Common myeloid progenitor, CD34-positive (primary cell): ENCODE data around the gene CDC14A.
"Not testable (repeated sequence)": the region's sequence is repeated elsewhere in the genome, so short reads cannot be mapped to it uniquely, and the experiment has no call there.

ENCODE experiments used
- CTCF ChIA-PET: fragments of 350-600 bp; sonication (Branson Sonifier 250); formaldehyde crosslinking; loops from one replicate; lab custom pipeline; 2021; ENCODE audit warnings: antibody characterized with exemption; lab: Charles Lee
- POLR2A ChIA-PET: fragments of 350-600 bp; sonication (Branson Sonifier 250); formaldehyde crosslinking; loops from one replicate; lab custom pipeline; 2021; ENCODE audit warnings: antibody characterized with exemption; lab: Charles Lee
- DNase-seq, 3 donors: peaks; one replicate each; pipeline versions ENCODE4 v3.0.0 to v3.0.0-alpha.2; 2013
- H3K27ac ChIP-seq, 2 experiments: 1 replicate in 1 of 2; 2 replicates in 1 of 2; pipeline ENCODE4 v1.7.0; 2013; ENCODE audit warnings: inconsistent platforms in 2 of 2, low read length in 2 of 2, mild to moderate bottlenecking in 2 of 2, low read depth in 1 of 2, moderate library complexity in 1 of 2; ENCODE audit not compliant: severe bottlenecking in 2 of 2, insufficient read depth in 1 of 2, poor library complexity in 1 of 2
- H3K27me3 ChIP-seq, 5 experiments: replicated peaks in 2 of 5; 1 replicate in 3 of 5; 2 replicates in 2 of 5; pipeline versions ENCODE4 v1.6.1 to v1.7.0; 2013; ENCODE audit warnings: low read length in 4 of 5, mild to moderate bottlenecking in 2 of 5, moderate library complexity in 2 of 5, inconsistent platforms in 1 of 5; ENCODE audit not compliant: insufficient read depth in 5 of 5, control insufficient read depth in 4 of 5
- H3K36me3 ChIP-seq, 4 experiments: 1 replicate in 2 of 4; 2 replicates in 2 of 4; pipeline versions ENCODE4 v1.6.1 to v1.7.0; 2013; ENCODE audit warnings: low read length in 3 of 4, control low read depth in 1 of 4, mild to moderate bottlenecking in 1 of 4; ENCODE audit not compliant: control insufficient read depth in 4 of 4, insufficient read depth in 4 of 4
- H3K4me1 ChIP-seq, 4 experiments: 1 replicate in 3 of 4; 2 replicates in 1 of 4; pipeline versions ENCODE4 v1.6.1 to v1.7.1; 2013; ENCODE audit warnings: low read length in 3 of 4, mild to moderate bottlenecking in 3 of 4, control low read depth in 1 of 4, inconsistent platforms in 1 of 4, moderate library complexity in 1 of 4; ENCODE audit not compliant: control insufficient read depth in 4 of 4, insufficient read depth in 4 of 4; ENCODE audit errors: control extremely low read depth in 1 of 4
- H3K4me3 ChIP-seq, 7 experiments: 1 replicate in 4 of 7; 2 replicates in 3 of 7; pipeline versions ENCODE4 v1.5.1 to v1.7.0; 2013; ENCODE audit warnings: mild to moderate bottlenecking in 7 of 7, low read length in 6 of 7, moderate library complexity in 6 of 7, inconsistent platforms in 2 of 7, low read depth in 2 of 7, control low read depth in 1 of 7; ENCODE audit not compliant: insufficient read depth in 4 of 7, control insufficient read depth in 1 of 7; ENCODE audit errors: extremely low read depth in 1 of 7
- H3K9me3 ChIP-seq, 5 experiments: 1 replicate in 4 of 5; 2 replicates in 1 of 5; pipeline versions ENCODE4 v1.6.1 to v1.7.1; 2013; ENCODE audit warnings: low read length in 4 of 5, mild to moderate bottlenecking in 2 of 5, inconsistent platforms in 1 of 5, low read depth in 1 of 5, moderate library complexity in 1 of 5; ENCODE audit not compliant: control insufficient read depth in 4 of 5, insufficient read depth in 2 of 5; ENCODE audit errors: control extremely low read depth in 1 of 5
- WGBS: methylation state at CpG from one replicate; pipeline ENCODE4 v1.1.5; 2013; ENCODE audit not compliant: insufficient coverage; 5-methylcytosine and 5-hydroxymethylcytosine counted together

Gene CDC14A

DNA sequence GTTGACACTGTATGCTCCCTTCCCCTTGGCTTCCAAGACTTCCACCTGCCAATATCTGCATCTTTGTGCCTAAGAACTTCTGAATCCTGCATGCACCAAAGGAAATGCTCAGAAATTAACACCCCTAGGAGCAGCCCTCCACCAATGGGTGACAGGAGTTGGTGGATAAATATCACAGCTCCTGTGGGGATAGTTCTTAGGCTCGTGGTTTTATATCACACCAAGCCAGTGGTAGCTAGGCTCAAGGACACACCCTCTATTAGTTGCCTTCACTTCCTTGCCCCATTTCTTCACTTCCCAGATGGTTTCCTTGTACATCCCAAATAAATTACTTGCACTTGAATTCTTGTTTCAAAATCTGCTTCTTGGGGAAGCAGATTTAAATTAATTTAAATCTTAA, 16.9 kb upstream of the CDC14A start:
- Histone ChIP-seq H3K4me1 (peaks cover 0 to 2% (median 0%) of the 10 kb centered on the region in 4 experiments), H3K36me3 (no peaks in the 10 kb centered on the region), H3K4me3 (no peak overlapping the region), H3K27me3 (no peaks in the 10 kb centered on the region), H3K9me3 (no peaks in the 10 kb centered on the region), H3K27ac (no peak overlapping the region)
- DNase-seq, result no peak
- ChIA-PET CTCF (interaction anchor here (1.1 to 1.5 kb wide), 2 partner anchors 18 to 23 kb away, joined by 3 read pairs; no protein-coding TSS in a partner anchor), POLR2A (interaction anchor here (0.7 kb wide), 1 partner anchor 21 kb away, joined by 3 read pairs; no protein-coding TSS in a partner anchor)
- 50% methylated on average over 1 of the region's 1 CpG for WGBS

DNA sequence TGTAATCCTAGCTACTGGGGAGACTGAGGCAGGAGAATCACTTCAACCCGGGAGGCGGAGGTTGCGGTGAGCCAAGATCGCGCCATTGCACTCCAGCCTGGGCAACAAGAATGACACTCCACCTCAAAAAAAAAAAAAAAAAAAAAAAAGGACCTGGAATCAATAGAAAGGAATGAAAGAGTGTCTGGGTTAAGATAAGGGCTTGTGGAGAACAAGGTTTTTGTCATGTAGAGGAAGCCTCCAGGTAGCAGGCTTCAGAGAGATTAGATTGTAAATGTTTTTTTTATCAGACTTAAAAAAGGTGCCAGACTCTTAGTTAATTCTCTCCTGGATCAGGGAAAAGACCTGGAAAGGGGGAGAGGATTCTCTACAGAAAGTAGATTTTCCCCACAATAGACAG, 14.4 kb upstream of the CDC14A start:
- H3K9me3 ChIP-seq, H3K4me1 ChIP-seq, H3K4me3 ChIP-seq, H3K36me3 ChIP-seq, DNase-seq, POLR2A ChIA-PET, H3K27ac ChIP-seq, H3K27me3 ChIP-seq: not testable (repeated sequence)
- CTCF ChIA-PET, result interaction anchor here (1.7 kb wide), 1 partner anchor 41 kb away, joined by 5 read pairs; no protein-coding TSS in a partner anchor
- WGBS, result no CpG with 5 or more reads among the region's 5 CpGs

DNA sequence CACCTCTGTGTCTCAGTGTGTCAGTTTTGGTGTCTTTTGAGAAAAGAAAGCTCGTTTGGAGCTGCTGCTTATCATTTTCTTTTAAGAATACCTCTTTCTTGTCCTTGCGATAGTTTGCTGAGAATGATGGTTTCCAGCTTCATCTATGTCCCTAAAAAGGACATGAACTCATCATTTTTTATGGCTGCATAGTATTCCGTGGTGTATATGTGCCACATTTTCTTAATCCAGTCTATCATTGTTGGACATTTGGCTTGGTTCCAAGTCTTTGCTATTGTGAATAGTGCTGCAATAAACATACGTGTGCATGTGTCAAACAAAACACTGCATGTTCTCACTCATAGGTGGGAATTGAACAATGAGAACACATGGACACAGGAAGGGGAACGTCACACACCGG, 12.6 kb upstream of the CDC14A start:
- H3K4me1 ChIP-seq, POLR2A ChIA-PET, H3K36me3 ChIP-seq, H3K4me3 ChIP-seq, H3K27ac ChIP-seq, H3K9me3 ChIP-seq, CTCF ChIA-PET, H3K27me3 ChIP-seq, DNase-seq: not testable (repeated sequence)
- WGBS, result 100% methylated on average over 2 of the region's 6 CpGs

DNA sequence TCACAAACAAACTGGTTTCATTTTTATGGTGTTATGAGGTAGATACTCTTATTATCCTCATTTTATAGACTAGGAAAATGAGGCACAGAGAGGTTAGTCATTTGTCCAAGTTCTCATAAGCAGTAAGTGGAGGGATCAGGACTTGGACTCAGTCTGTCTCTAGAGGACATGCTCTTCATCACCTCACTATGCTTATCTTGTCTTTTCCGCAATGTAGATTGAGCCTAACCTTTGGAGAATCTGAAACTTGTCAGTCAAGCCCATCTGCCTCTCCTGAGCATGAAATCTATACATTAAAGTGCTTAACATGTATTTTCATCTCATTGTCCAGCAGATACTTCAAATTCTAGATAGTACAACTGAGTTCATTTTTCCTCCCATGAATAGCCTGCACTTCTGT, 11.8 kb upstream of the CDC14A start:
- no peak overlapping the region for H3K27ac ChIP-seq
- ChIA-PET POLR2A (no interaction called here), CTCF (no interaction called here)
- H3K27me3 ChIP-seq, result no peaks in the 10 kb centered on the region
- H3K36me3 ChIP-seq, result no peaks in the 10 kb centered on the region
- DNase-seq, result no peak
- no peak overlapping the region for H3K4me3 ChIP-seq
- WGBS, result 100% methylated on average over 1 of the region's 1 CpG
- peaks cover 0 to 8% (median 3%) of the 10 kb centered on the region in 4 experiments for H3K4me1 ChIP-seq
- H3K9me3 ChIP-seq, result no peaks in the 10 kb centered on the region

DNA sequence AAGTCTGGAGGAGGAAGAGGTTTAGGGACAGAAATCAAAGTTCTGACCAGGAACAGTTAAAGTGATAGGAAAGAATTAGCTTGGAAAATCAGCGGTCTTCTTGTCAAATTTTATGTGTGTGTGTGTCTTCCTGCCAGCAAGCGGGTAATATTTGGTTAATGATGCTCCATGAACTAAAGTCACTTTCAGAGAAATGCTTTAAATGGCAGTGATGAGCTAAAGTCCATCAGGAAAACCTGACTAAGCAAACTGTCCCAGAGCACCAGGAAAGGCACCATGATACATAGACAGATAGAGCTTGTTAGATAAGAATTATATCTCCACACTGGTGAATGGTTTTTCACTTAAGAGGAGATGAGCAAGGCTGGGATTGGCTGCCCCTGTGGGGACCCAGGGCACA, 10.0 kb upstream of the CDC14A start:
- DNase-seq, result no peak

DNA sequence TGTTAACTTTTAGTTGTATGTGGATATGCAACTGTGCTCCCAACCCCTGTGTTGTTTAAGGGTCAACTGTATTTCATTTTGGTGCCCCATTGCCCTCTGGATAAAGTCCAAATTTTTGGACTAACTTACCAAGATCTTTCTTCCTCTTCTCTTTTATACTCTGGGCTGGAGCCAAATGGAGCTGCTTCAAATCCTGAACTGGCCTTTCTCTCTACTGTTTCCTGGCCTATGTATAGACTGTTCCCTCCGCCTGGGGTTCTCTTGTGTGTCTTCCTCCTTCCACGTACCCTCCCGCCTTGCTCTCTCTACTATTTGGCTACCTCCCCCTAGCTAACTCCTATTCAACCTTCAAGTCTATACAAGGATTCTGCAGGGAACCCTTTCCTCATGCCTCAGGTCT, 8.4 kb upstream of the CDC14A start:
- no peak overlapping the region for H3K4me3 ChIP-seq
- H3K27me3 ChIP-seq, result no peaks in the 10 kb centered on the region
- H3K9me3 ChIP-seq, result no peaks in the 10 kb centered on the region
- H3K36me3 ChIP-seq, result no peaks in the 10 kb centered on the region
- no peak for DNase-seq
- no peak overlapping the region for H3K27ac ChIP-seq
- CTCF ChIA-PET, result no interaction called here
- POLR2A ChIA-PET, result no interaction called here
- WGBS, result 26% methylated on average over 3 of the region's 3 CpGs
- peaks cover 0 to 34% (median 5%) of the 10 kb centered on the region in 4 experiments for H3K4me1 ChIP-seq

More for the DNA sequence above, 10.0 kb upstream of the CDC14A start:
- no peak overlapping the region for H3K4me3 ChIP-seq
- H3K36me3 ChIP-seq, result no peaks in the 10 kb centered on the region
- H3K4me1 ChIP-seq, result peaks cover 0 to 21% (median 4%) of the 10 kb centered on the region in 4 experiments
- ChIA-PET POLR2A (interaction anchor here (0.6 kb wide), 1 partner anchor 100 kb away, joined by 3 read pairs; no protein-coding TSS in a partner anchor), CTCF (interaction anchor here (1.0 kb wide), 1 partner anchor 67 kb away, joined by 3 read pairs; no protein-coding TSS in a partner anchor)
- H3K27me3 ChIP-seq, result no peaks in the 10 kb centered on the region
- no peak overlapping the region for H3K27ac ChIP-seq
- H3K9me3 ChIP-seq, result no peaks in the 10 kb centered on the region
- 86% methylated on average over 1 of the region's 2 CpGs for WGBS

DNA sequence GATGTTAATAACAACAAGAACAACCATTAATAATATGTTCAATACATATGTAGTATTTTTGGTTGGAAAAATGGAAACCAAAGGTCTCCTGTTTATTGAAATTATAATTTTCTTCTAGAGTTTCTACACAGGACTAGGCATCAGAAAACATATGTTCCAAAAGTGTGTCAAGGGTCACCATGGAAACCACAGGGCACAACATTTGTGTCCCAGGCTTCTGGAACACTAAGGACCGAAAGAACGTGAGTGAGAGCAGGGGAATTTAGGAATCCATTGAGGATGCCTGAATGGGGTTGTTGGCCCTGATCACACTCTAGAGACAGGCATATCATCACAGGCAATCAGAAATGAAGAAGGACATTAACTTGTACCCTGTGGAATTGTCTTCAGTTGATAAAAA, 7.5 kb upstream of the CDC14A start:
- H3K27me3 ChIP-seq, result no peaks in the 10 kb centered on the region
- WGBS, result 100% methylated on average over 2 of the region's 2 CpGs
- H3K4me3 ChIP-seq, result no peak overlapping the region
- H3K4me1 ChIP-seq, result peaks cover 0 to 42% (median 5%) of the 10 kb centered on the region in 4 experiments
- DNase-seq, result no peak
- ChIA-PET POLR2A (no interaction called here), CTCF (no interaction called here)
- H3K36me3 ChIP-seq, result no peaks in the 10 kb centered on the region
- H3K9me3 ChIP-seq, result no peaks in the 10 kb centered on the region
- no peak overlapping the region for H3K27ac ChIP-seq
